ENCODE results near the gene SPC25.

GRCh38 chr2:168929031-168929430 is 38.8 kb upstream of the SPC25 start:
- TF ChIP-seq SMARCB1 (IDR thresholded peaks at IDR 0.05; ENCODE audit: insufficient read length, low read depth), result no peak
- TF ChIP-seq HDAC1 (IDR thresholded peaks at IDR 0.05), result no peak
- no peak for TF ChIP-seq CTCF (IDR thresholded peaks at IDR 0.05 in 2 of 3, conservative IDR thresholded peaks at IDR 0.05 in 1 of 3; ENCODE audit: insufficient read depth in 2 of 3, low read depth in 1 of 3, low read length in 3 of 3)
- TF ChIP-seq POLR2A (conservative IDR thresholded peaks at IDR 0.05), result no peak
- TF ChIP-seq ZKSCAN1 (IDR thresholded peaks at IDR 0.05; ENCODE audit: low read depth, low read length), result no peak
- TF ChIP-seq EGR1 (conservative IDR thresholded peaks at IDR 0.05), result no peak
- TF ChIP-seq ZNF444 (CRISPR knock-in tag; IDR thresholded peaks at IDR 0.05), result no peak
- no peak for TF ChIP-seq TOE1 (IDR thresholded peaks at IDR 0.05; ENCODE audit: borderline replicate concordance)
- TF ChIP-seq TOE1 (CRISPR knock-in tag; IDR thresholded peaks at IDR 0.05; ENCODE audit: borderline replicate concordance, low read depth), result no peak
- TF ChIP-seq JUND (IDR thresholded peaks at IDR 0.05; ENCODE audit: borderline replicate concordance, low read depth, low read length), result no peak
- no peak for TF ChIP-seq JUND (tag; IDR thresholded peaks at IDR 0.05; ENCODE audit: borderline replicate concordance, low read depth, low read length)
- no peak for TF ChIP-seq TCF7 (IDR thresholded peaks at IDR 0.05; ENCODE audit: borderline replicate concordance)
- TF ChIP-seq ZNF740 (CRISPR knock-in tag; IDR thresholded peaks at IDR 0.05), result no peak
- TF ChIP-seq ZNF740 (tag; IDR thresholded peaks at IDR 0.05), result no peak

Measured in K562 (cell line).